Activated CD8-positive, alpha-beta memory T cell treated with anti-CD3 and anti-CD28 coated beads, Interleukin-2, amount 50 U/mL, for 4 hours (primary cell): ENCODE results near the gene DTD1.

Experiments
- DNase-seq: peaks from one replicate; pipeline ENCODE4 v3.0.0-alpha.2; 2020

Gene DTD1

GRCh38 chr20:18802012-18802634, 214.3 kb downstream of the DTD1 start:
- no peak for DNase-seq

DNA sequence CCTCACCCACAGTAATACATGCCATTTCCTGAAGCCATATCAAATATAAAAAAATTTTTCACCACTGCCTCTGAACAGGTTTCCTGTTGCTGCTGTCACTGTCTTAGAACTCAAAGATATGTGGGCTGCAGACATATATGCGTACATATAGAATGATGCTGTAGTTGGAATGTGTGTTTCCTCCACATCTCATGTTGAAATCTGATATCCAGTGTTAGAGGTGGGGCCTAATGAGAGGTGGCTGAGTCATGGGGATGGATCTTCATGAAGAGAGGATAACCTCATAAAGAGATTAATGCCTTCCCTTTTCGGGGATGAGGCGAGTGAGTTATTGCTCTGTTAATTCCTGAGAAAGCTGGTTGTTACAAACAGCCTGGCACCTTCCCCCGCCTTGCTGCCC, 218.0 kb downstream of the DTD1 start:
- DNase-seq = no peak

GRCh38 chr20:18808712-18809111, 220.9 kb downstream of the DTD1 start:
- no peak for DNase-seq

- no peak for DNase-seq
Measured at GRCh38 chr20:18811186-18811585, 223.3 kb downstream of the DTD1 start.

DNA sequence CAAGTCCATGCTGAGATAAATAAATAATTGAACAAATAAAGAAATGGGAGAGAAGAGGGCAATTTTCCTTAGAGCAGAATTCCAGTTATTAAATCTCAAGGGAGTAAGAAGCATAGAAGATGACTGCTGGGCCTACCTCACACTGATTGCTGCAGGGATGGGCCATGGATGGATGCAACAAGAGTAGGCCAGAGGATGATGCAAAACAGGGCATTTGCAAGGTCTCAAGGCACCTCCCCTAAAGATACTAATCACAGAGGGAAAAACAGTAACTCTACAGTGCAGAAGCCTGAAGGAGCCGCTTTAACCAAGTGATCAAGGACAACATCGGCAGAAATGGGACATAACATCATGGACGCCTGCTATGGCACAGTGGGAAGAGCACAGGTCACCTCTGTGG, 224.1 kb downstream of the DTD1 start:
- no peak for DNase-seq

DNA sequence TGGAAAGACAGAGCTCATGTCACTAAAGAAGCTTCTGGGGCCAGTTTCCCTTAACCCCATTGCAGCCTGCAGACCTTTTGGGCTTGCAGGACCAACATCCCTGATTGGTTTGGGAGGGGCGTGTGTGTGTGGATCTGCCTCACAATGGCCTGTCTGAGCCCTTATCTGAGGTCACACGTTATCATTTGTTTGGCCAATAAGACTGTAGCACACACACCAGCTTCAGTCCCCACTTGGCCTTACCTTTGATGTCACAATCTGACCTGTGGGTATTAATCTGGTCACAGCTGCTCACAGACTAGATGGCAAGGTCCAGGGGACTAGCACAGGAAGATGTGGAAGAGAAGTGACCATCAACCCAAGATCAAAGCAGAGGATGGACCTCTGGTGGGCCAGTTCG, 225.6 kb downstream of the DTD1 start, which contains the start of gene SCP2D1:
SCP2D1 (plus strand) TSS at position 301 of the 400 bp plus-strand sequence; CDS start at position 334, 33 bp downstream.
- no peak for DNase-seq

- DNase-seq = no peak
Measured at GRCh38 chr20:18815194-18815942, 227.5 kb downstream of the DTD1 start.
